A549 (cell line): ENCODE measurements around the gene METRNL. TPM values are rescaled to one million over a fixed set of nuclear protein-coding genes. Genes with fewer than 3 reads are reported as not detected.

Source experiments
- polyA plus RNA-seq, 4 experiments: library from polyadenylated mRNA; depleted of rRNA in 3 of 4; stranded (reverse); fragments of >200 nt; fragmentation: RNase III in 1 of 4; extraction: RNeasy Plus Mini Kit Qiagen cat#74134 plus additional on column Dnase treatment in 1 of 4; gene quantifications; 2 replicates in 3 of 4; 3 replicates in 1 of 4; pipeline ENCODE4 v1.2.3, GENCODE V29; 2011 to 2017

METRNL gene
- polyA plus RNA-seq, 2 of the 4 experiments (the other 2 are of a cell fraction): 1.7 to 6.4 TPM

Other genes starting within 250 kb of the METRNL start
- gene ZNF750, start 239.6 kb upstream of the METRNL start, polyA plus RNA-seq (2011; rRNA removed): not detected in 2 replicates
- gene ZNF750, start 239.6 kb upstream of the METRNL start, polyA plus RNA-seq (2017; fragmentation: RNase III; extraction: RNeasy Plus Mini Kit Qiagen cat#74134 plus additional on column Dnase treatment): not detected in 3 replicates